ENCODE measurements around the gene BTBD6. TPM values are rescaled to one million over a fixed set of nuclear protein-coding genes. Genes with fewer than 3 reads are reported as not detected.
A peak's percentile ranks its signal among the peaks of the same experiment; 100 is the strongest.
"Not testable (repeated sequence)": the region's sequence is repeated elsewhere in the genome, so short reads cannot be mapped to it uniquely, and the experiment has no call there.

Gene BTBD6
- total RNA-seq, 2 experiments from 2014 or later: 36.9 to 37.6 TPM

- no peak overlapping the region for H3K4me3 Mint-ChIP-seq
- peaks cover 16% of the 10 kb centered on the region for H3K36me3 ChIP-seq (ENCODE audit: insufficient read depth, low read length)
- POLR2A ChIA-PET: no interaction called here
- H3K4me3 ChIP-seq (ENCODE audit: low read length): no peak overlapping the region
- no peaks in the 10 kb centered on the region for H3K9me3 Mint-ChIP-seq
- H3K27ac Mint-ChIP-seq: no peak overlapping the region
- CTCF ChIA-PET: no interaction called here
- H3K27me3 ChIP-seq (ENCODE audit: control insufficient read depth in 1 of 2, insufficient read depth in 2 of 2, low read length in 2 of 2): no peaks in the 10 kb centered on the region
- ATAC-seq (ENCODE audit: poor library complexity) (no peak), DNase-seq (no peak)
- H3K36me3 Mint-ChIP-seq (ENCODE audit: low read depth): peaks cover 25% of the 10 kb centered on the region
- no peaks in the 10 kb centered on the region for H3K9me3 ChIP-seq (ENCODE audit: control insufficient read depth in 1 of 2, insufficient read depth in 1 of 2, low read length in 2 of 2)
- H3K4me1 ChIP-seq (ENCODE audit: insufficient read depth, low read length): peaks cover 32% of the 10 kb centered on the region
- peaks cover 42% of the 10 kb centered on the region for H3K4me1 Mint-ChIP-seq (ENCODE audit: low read depth)
- H3K27ac ChIP-seq (ENCODE audit: low read depth in 1 of 2, low read length in 2 of 2): no peak overlapping the region
- TF ChIP-seq CTCF (IDR thresholded peaks at IDR 0.05): no peak
- intact Hi-C loops (cut with DNase I, micrococcal nuclease): no loop called here
- H3K27me3 Mint-ChIP-seq: no peaks in the 10 kb centered on the region
Observed at GRCh38 chr14:105286759-105287144, 38.4 kb downstream of the BTBD6 start.

GRCh38 chr14:105287249-105288102, 39.1 kb downstream of the BTBD6 start:
- H3K9me3 Mint-ChIP-seq: no peaks in the 10 kb centered on the region
- no peak for TF ChIP-seq CTCF (IDR thresholded peaks at IDR 0.05)
- no peaks in the 10 kb centered on the region for H3K27me3 Mint-ChIP-seq
- POLR2A ChIA-PET: no interaction called here
- H3K36me3 Mint-ChIP-seq (ENCODE audit: low read depth): peaks cover 18% of the 10 kb centered on the region
- intact Hi-C loops (cut with DNase I, micrococcal nuclease): no loop called here
- no peak for ATAC-seq (ENCODE audit: poor library complexity)
- Histone ChIP-seq H3K36me3 (ENCODE audit: insufficient read depth, low read length) (peaks cover 14% of the 10 kb centered on the region), H3K27me3 (ENCODE audit: control insufficient read depth in 1 of 2, insufficient read depth in 2 of 2, low read length in 2 of 2) (no peaks in the 10 kb centered on the region), H3K4me3 (ENCODE audit: low read length) (no peak overlapping the region), H3K9me3 (ENCODE audit: control insufficient read depth in 1 of 2, insufficient read depth in 1 of 2, low read length in 2 of 2) (no peaks in the 10 kb centered on the region), H3K27ac (ENCODE audit: low read depth in 1 of 2, low read length in 2 of 2) (no peak overlapping the region), H3K4me1 (ENCODE audit: insufficient read depth, low read length) (peaks cover 31% of the 10 kb centered on the region)
- no peak overlapping the region for H3K4me3 Mint-ChIP-seq
- peaks cover 39% of the 10 kb centered on the region for H3K4me1 Mint-ChIP-seq (ENCODE audit: low read depth)
- DNase-seq: no peak
- no peak overlapping the region for H3K27ac Mint-ChIP-seq
- CTCF ChIA-PET: no interaction called here

DNA sequence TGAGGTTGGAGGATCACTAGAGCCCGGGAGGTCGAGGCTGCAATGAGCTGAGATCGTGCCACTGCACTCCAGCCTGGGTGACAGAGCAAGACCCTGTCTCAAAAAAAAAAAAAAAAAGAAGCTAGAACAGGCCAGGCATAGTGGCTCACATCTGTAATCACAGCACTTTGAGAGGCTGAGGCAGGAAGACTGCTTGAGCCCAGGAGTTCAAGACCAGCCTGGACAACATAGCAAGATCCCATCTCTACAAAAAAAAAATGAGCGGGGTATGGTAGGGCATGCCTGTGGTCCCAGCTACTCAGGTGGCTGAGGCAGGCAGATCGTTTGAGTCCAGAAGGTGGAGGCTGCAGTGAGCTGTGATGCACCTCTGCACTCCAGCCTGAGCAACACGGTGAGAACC, 40.6 kb downstream of the BTBD6 start:
- Histone ChIP-seq H3K4me1 (ENCODE audit: insufficient read depth, low read length) (peaks cover 38% of the 10 kb centered on the region), H3K36me3 (ENCODE audit: insufficient read depth, low read length) (peaks cover 14% of the 10 kb centered on the region)
- Mint-ChIP-seq H3K36me3 (ENCODE audit: low read depth) (peaks cover 12% of the 10 kb centered on the region), H3K27ac (peak overlapping the region; percentile 61), H3K4me1 (ENCODE audit: low read depth) (peaks cover 40% of the 10 kb centered on the region)
- DNase-seq; H3K9me3 Mint-ChIP-seq; POLR2A ChIA-PET; H3K27me3 ChIP-seq (ENCODE audit: control insufficient read depth in 1 of 2, insufficient read depth in 2 of 2, low read length in 2 of 2); H3K4me3 Mint-ChIP-seq; H3K9me3 ChIP-seq (ENCODE audit: control insufficient read depth in 1 of 2, insufficient read depth in 1 of 2, low read length in 2 of 2); H3K27ac ChIP-seq (ENCODE audit: low read depth in 1 of 2, low read length in 2 of 2); H3K27me3 Mint-ChIP-seq; H3K4me3 ChIP-seq (ENCODE audit: low read length); ATAC-seq (ENCODE audit: poor library complexity); intact Hi-C loops (cut with DNase I, micrococcal nuclease): not testable (repeated sequence)
- CTCF ChIA-PET: interaction anchor here (0.7 kb wide), 1 partner anchor 111 kb away, joined by 4 read pairs; no protein-coding TSS in a partner anchor
